Psoas muscle (tissue), 8 donors: ENCODE measurements around the gene TEX29. TPM values are rescaled to one million over a fixed set of nuclear protein-coding genes. Genes with fewer than 3 reads are reported as not detected.

Experiments
- ATAC-seq, 4 donors: fragments of 200-7000 bp; cut with Tn5 transposase; one replicate each; pipeline ENCODE4 v1.9.1; 2020; ENCODE audit warnings: moderate library complexity in 3 of 4, mild to moderate bottlenecking in 2 of 4
- DNase-seq, 2 donors: peaks; one replicate each; pipeline ENCODE4 v3.0.0-alpha.2; 2020
- H3K27ac ChIP-seq: fragments of 200-600 bp; one replicate; pipeline ENCODE4 v1.8.0; 2022
- H3K27me3 ChIP-seq, 3 donors: fragments of 200-600 bp in 1 of 3; one replicate each; pipeline versions ENCODE4 v1.6.1 to v1.8.0; 2013 to 2022; ENCODE audit warnings: low read length in 2 of 3, mild to moderate bottlenecking in 2 of 3, moderate library complexity in 1 of 3; ENCODE audit not compliant: insufficient read depth in 3 of 3
- H3K36me3 ChIP-seq, 2 donors: fragments of 200-600 bp in 1 of 2; one replicate each; pipeline versions ENCODE4 v1.6.1 to v1.8.0; 2013 to 2022; ENCODE audit warnings: low read depth in 1 of 2, mild to moderate bottlenecking in 1 of 2, moderate library complexity in 1 of 2; ENCODE audit not compliant: insufficient read depth in 1 of 2
- H3K4me1 ChIP-seq: fragments of 200-600 bp; one replicate; pipeline ENCODE4 v1.8.0; 2022
- H3K4me3 ChIP-seq: fragments of 200-600 bp; one replicate; pipeline ENCODE4 v1.8.0; 2022; ENCODE audit warnings: mild to moderate bottlenecking
- H3K9me3 ChIP-seq: fragments of 200-600 bp; one replicate; pipeline ENCODE4 v1.8.0; 2022
- CTCF ChIP-seq: fragments of 200-600 bp; IDR thresholded peaks from one replicate; pipeline ENCODE4 v1.8.0; 2022; ENCODE audit warnings: antibody characterized with exemption
- WGBS, 3 donors: extraction: QIAGEN DNeasy Blood & Tissue Kit; methylation state at CpG; one replicate each; pipeline versions ENCODE4 v1.1.6 to v1.1.7; 2013; 5-methylcytosine and 5-hydroxymethylcytosine counted together
- intact Hi-C, 2 donors: fragments of 100-400 bp; cut with DNase I; formaldehyde crosslinking; loops; one replicate each; pipeline versions ENCODE4 v1.11.0 to v1.14.2; 2022
- polyA plus RNA-seq, 3 donors: library from polyadenylated mRNA; stranded (reverse); fragments of 200-250 nt; gene quantifications; one replicate each; pipeline ENCODE4 v1.2.3, GENCODE V29; 2013
- total RNA-seq, 4 donors: library from RNA; stranded (reverse); fragmentation: NEBNext Ultra II Directional in 2 of 4; extraction: Animal tissue kit (Norgen Biotek cat#: 25700) in 2 of 4; gene quantifications; one replicate each; pipeline versions ENCODE4 v1.2.1 to v1.2.4, GENCODE V29; 2021 to 2023
- donor health status: healthy with polysubstance abuse.
- donor health status: DM: no; HTN: no; CAD: no; lungs with moderate emphysema.
- donor health status: Bipolar disorder and iron deficiency.
- donor health status: healthy.
- donor health status: DM: yes; HTN: yes; CAD: no.
- donor health status: DM: no; HTN: no; CAD: no.
- donor health status: DM: no; HTN: no; CAD: no.
- donor health status: DM: yes; HTN: yes; CAD: no.

The TEX29 gene
- total and polyA plus RNA-seq, 7 donors = 0.14 to 1.2 (median 0.38) TPM; not detected in 2

GRCh38 chr13:111322001-111322915, 1.8 kb downstream of the TEX29 start:
- TF ChIP-seq CTCF = no peak
- no peak for ATAC-seq

GRCh38 chr13:111322916-111323331, 2.5 kb downstream of the TEX29 start:
- TF ChIP-seq CTCF = no peak
- no peaks in the 10 kb centered on the region for H3K4me1 ChIP-seq
- no peaks in the 10 kb centered on the region for H3K36me3 ChIP-seq
- WGBS, 3 donors = 82 to 89% (median 87%) methylated on average over 7 of the region's 7 CpGs
- no peak for ATAC-seq
- no peaks in the 10 kb centered on the region for H3K9me3 ChIP-seq
- no peaks in the 10 kb centered on the region for H3K27me3 ChIP-seq
- DNase-seq = no peak
- H3K4me3 ChIP-seq = no peak overlapping the region
- H3K27ac ChIP-seq = no peak overlapping the region
- intact Hi-C loops = no loop called here

More at GRCh38 chr13:111322001-111322915, 1.8 kb downstream of the TEX29 start:
- Histone ChIP-seq H3K27me3 (no peaks in the 10 kb centered on the region), H3K4me3 (no peak overlapping the region), H3K36me3 (no peaks in the 10 kb centered on the region), H3K9me3 (no peaks in the 10 kb centered on the region), H3K4me1 (no peaks in the 10 kb centered on the region), H3K27ac (no peak overlapping the region)
- intact Hi-C loops = no loop called here
- WGBS, 3 donors = 84 to 90% (median 88%) methylated on average over 19 of the region's 19 CpGs
- no peak for DNase-seq

GRCh38 chr13:111323549-111323948, 3.1 kb downstream of the TEX29 start:
- no peak for TF ChIP-seq CTCF
- H3K27ac ChIP-seq = no peak overlapping the region
- H3K4me1 ChIP-seq = no peaks in the 10 kb centered on the region
- H3K4me3 ChIP-seq = no peak overlapping the region
- no peaks in the 10 kb centered on the region for H3K27me3 ChIP-seq
- no peak for ATAC-seq
- no peak for DNase-seq
- WGBS, 3 donors = 82 to 88% (median 86%) methylated on average over 14 of the region's 14 CpGs
- H3K9me3 ChIP-seq = no peaks in the 10 kb centered on the region
- no peaks in the 10 kb centered on the region for H3K36me3 ChIP-seq
- intact Hi-C loops = no loop called here

GRCh38 chr13:111323950-111324651, 3.7 kb downstream of the TEX29 start:
- H3K4me3 ChIP-seq = no peak overlapping the region
- no peaks in the 10 kb centered on the region for H3K4me1 ChIP-seq
- TF ChIP-seq CTCF = no peak
- DNase-seq = no peak
- ATAC-seq = no peak
- intact Hi-C loops = no loop called here
- H3K27ac ChIP-seq = no peak overlapping the region
- no peaks in the 10 kb centered on the region for H3K27me3 ChIP-seq
- no peaks in the 10 kb centered on the region for H3K9me3 ChIP-seq
- no peaks in the 10 kb centered on the region for H3K36me3 ChIP-seq
- 60 to 71% (median 68%) methylated on average over 17 of the region's 17 CpGs for WGBS, 3 donors
